NCI-H1694 (cell line): ENCODE results near the gene JAG2.

Source experiments
- DNase-seq: peaks from one replicate; lab custom pipeline; 2025; lab: John Stamatoyannopoulos, UW

The JAG2 gene

GRCh38 chr14:105181549-105182295, 13.1 kb upstream of the JAG2 start:
- no peak for DNase-seq

- peak; percentile 52 for DNase-seq
Measured at GRCh38 chr14:105180592-105181548, 12.3 kb upstream of the JAG2 start, which contains the start of gene NUDT14. Gene NUDT14, minus strand, starts transcription at chr14:105181312. Its CDS starts 103 bp downstream, at chr14:105181209.

- DNase-seq, result no peak
Measured at GRCh38 chr14:105179191-105179590, 10.6 kb upstream of the JAG2 start.

DNA sequence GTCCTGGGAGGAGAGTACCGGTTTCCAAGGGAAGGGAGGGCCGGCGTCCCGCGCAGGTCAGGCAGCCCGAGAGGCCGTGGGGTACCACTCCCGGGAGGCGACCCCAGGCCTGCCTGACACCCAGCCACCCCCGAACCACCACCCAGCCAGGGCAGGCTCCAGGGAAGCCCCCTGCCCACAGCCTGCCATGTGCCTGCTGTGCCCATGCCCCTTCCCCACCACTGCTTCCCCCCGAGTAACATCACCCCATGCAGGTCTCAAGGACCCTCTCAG, 10.2 kb upstream of the JAG2 start:
- DNase-seq, result no peak

DNA sequence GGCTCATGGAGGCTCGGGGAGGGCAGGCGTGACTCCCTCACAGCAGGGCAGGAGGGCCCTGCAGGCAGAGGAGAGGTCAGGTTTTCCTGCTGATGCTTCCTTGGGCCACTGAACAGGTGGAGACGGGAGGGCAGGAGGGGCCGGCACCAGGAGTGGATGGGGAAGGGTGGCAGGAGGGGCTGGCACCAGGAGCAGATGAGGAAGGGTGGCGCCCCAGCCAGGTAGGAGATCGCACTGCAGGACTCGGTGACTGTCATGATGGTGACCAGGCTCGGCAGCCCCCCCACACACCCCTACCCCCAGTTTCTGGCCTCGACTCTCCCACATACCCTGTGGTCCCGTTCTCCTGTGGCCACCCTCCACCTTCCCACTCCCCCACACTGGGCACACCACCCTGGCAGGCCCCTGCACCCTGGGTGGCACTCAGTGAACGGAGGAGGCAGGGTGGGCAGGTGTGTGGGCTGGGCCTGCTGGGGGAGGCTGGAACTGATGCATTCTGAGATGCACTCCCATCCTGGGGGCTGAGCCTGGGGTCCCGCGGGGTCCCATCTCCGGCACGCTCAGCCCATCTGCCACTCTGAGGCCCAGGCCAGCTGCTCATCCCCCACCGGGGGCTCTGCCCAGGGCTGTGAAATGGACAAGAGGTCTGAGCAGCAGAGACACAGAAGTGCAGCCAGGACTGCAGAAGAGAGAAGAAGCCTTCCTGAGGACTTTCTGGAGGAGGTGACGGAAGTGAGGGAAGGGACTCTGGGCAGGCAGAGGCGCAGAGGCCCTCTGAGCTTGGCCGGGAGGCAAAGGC, 9.7 kb upstream of the JAG2 start:
- peak; percentile 37 for DNase-seq

DNA sequence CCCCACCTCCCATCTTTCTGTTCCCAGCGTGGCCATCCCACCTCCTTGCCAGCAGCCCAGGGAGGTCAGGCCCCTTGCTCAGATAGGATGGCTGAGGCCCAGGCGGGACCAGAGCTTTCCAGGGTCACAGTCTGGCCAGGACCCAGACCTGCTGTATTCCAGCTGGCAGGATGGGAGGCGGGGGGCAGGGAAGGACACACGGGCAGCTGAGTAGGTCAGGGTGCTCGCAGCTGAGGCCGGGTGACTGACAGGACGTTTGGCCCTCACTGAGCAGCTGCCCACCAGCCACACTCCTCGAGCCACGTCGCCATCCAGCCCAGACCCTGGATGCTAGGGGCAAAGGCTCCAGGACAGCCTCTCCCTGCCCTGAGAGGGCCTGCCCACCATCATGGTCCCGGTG, 8.5 kb upstream of the JAG2 start:
- no peak for DNase-seq

GRCh38 chr14:105176513-105176912, 7.9 kb upstream of the JAG2 start:
- no peak for DNase-seq

DNA sequence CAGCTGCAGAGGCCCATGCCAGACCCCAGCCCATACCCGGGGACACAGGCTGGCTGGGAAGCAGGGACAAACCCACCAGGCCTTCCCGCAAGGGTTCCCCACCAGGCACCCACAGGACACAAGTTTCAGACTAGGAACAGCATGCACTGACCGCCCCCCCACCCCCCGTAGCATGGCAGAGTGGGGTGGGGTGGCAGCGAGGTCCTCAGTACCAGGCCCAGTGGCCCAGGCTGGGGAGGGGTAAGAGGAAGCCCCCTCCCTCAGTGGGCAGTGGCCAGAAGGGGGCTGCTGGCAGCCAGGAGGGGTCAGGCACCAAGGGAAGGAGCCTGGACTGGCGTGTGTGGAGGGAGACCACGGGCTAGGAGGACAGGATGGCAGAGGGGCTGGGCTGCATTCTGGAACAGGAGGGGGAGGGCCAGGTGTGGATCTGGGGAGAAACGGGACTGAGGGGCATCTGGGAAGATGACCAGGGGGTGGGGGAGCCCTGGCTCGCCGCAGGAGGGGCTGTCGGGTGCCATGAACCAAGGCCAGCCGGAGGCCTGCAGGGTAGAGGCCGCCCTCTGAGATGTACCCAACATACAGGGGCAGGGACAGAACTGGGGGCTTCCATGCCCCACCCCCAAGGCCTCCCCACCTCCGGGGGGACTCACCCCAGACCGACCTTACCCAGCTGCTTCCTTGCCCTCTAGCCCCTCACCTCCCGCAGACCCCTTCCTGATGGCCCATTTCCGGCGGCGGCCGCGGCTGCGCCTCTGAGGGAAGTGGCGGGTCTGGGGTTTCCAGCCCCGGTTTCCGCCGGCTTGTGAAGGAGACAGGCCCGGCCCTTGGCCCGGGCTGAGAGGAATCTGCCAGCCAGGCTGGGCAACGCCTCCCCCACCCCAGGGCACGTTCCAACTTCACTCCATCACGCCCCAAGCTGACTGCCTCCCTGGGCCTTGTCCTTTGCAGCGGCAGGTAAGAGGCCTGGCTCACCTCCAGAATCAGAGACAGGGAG, 5.6 kb upstream of the JAG2 start:
- DNase-seq, result no peak

DNA sequence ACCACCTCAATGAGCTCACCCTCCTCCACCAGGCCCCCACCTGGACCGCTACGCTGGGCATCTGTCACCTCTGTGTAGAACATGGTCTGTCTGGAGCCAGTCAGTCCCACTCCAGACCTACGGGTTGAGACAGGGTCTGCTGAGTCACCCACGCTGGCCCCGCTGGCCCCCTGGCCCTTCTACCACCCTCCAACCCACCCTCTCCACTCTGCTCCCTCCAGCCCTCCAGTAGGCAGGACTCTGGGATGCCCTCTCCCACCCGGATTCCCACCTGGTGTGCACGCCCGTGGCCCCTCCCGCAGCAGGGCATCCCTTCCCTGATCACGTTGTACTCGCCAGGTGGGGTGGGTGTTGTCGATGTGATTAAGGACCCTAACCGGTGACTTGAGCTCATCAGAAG, 4.6 kb upstream of the JAG2 start:
- DNase-seq, result no peak

DNA sequence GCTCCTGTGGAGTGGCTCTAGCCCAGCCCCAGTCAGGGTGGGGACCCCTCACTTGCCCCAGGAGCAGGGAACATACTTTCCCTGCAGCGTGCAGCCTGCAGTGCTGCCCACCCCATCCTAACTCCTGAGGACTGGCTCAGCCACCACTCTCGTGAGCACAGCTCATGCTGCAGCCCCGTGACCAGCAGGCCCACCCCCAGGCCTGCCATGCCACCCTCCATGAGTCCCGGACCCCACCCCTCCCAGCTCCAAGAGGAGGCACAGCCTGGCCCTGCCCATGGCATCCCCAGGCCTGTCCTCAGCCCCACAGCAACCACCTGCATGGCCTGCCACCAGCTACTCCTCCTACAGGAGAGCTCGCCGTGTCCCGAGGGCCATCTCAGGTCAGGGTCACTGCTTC, 3.9 kb upstream of the JAG2 start:
- no peak for DNase-seq

DNA sequence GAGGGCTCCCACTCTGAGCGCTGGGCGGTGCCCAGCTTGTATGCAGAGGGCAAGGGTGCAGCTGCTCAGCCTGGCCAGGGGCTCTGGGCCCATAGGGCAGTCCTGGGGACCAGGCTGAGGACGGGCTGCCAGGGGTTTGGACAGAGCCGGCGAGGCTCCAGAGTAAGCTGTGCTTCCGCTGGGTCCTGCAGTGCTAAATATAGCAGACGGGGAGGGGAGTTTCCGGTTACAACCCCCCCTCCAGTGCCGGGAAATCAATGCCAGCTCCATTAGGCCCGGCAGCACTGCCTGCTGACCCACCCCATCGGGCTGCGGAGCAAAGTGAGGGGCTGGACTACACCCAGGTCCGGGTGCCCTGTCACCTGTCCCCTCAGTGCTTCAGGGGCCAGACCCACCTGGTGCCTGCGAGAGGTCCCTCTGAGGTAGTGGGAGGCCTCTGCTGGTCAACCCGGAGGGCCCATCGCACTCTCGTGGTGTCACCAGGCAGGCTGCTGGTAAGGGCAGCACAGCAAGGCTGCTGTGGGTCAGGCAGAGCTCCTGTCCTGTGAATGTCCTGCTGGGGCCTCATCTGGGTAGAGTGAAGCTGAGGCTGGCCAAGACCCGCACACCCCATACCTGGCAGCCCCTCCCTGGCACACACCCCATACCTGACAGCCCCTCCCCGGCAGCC, 2.6 kb upstream of the JAG2 start:
- no peak for DNase-seq

GRCh38 chr14:105169776-105170655, 1.4 kb upstream of the JAG2 start:
- DNase-seq, result no peak

- peak; percentile 77 for DNase-seq
Measured at GRCh38 chr14:105168979-105169507, 467 bp upstream of the JAG2 start.

DNA sequence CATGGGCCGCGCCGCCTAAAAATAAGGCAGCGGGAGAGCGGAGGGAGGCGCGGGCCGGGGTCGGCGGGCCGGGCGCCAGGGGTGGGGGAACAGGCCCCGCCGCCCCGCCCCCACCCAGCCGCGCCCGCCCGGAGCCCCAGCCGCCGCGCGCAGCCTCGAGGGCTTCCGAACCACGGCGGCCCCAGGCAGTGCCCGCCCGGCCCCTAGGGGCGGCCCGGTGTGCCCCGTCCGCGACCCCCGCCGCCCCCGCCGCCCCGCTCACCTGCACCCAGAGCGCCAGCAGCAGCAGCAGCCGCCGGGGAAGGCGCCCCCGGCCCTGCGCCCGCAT, 519 bp downstream of the JAG2 start:
- DNase-seq, result no peak

DNA sequence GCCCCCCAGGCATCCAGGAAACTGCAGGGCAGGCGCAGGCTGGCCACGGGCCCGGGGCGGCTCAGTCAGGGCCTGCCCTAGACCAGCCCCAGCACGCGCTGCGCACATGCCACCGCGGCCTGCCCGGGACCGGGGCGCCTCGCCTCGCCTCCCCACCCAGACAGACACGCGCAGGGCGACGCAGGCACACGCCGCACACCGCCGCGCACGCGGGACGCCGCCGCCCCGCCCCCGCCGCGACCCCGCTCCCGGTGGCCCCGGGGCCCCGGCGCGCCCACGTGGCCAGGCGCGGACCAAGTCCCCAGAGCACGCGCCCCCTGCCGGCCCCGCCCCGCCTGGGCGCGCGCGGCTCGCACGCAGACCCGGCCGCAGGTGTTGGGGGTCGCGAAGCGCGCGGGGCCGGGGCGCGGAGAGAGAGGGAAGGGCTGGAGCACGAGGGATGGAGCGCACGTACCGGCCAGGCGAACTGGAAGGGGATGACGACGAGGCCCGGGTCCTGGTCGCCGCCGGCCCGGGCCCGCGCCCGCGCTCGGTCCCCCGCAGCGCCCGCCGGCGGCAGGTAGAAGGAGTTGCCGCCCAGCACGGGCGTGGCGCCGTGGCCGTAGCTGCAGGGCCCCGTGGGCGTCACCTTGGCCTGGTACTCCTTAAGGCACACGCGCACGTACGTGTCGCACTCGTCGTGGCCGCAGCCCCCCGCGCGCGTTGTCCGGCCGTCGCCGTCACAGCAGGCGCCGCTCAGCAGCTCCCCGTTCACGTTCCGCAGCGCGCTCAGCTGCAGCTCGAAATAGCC, 1.1 kb downstream of the JAG2 start:
- DNase-seq, result no peak

DNA sequence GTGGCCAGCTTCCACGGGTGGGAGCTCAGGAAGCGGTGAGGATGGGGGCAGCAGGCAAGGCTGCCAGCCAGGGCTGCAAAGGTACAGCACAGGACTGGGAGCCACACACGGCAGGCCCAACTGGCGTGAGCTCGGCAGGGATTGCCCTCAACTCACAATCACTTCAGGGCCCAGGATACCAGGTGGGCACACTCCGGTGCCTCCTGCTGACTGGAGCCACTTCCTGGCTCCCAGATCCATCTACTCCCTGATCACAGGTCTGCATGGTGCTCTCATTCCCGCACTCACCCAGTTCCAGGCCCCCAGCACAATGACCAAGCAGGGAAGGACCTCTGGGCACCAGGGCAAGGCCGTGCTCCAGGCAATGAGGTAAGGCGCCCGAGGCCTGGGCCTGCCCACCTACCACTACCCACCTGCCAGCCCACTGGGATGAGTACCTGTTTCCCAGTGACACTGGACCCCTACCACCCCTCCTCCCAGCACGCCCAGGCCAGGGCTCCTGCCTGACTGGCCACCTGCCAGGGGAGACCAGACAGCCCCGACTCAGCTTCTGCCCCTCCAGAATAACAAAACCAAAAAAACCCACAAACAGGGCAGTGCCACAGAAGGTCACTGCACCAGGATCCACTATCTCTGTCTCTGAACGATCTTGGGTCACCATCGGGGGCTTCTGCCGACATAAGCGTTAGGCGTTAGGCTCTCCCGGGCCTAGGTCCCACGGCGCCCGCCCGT, 1.8 kb downstream of the JAG2 start:
- no peak for DNase-seq

DNA sequence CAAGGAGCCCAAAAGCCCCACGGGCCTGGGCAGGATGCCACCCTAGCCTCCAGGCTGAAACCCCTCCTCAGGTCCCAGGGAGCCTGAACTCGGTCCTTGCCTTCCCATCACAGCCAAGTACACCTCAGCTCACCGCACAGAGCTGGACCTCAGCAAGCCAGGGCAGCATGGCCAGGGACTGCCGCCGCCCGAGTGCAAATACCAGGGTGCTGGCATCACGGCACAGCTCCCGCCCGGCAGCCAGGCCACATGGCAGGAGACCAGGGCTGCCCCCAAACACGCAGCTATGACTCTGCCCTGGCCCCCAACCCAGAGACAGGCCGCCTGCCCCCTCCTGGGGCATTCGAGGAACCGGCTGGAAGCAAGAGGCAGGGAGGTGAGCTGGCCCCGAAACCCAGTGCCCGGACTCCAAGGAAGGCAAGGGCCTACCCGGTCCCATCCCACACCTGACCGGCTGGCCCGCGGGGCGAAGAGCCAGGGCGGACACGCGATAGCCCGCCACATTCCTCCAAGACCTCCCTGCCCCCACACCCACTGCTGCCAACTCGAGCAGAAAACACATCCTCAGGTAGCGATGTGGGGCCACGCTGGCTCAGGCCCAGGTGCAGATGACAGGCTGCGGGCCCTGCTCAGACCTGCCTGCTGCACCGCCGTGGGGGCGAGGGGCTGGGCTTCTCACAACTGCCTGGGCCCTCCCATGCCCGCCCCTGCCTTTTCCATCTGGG, 2.7 kb downstream of the JAG2 start:
- DNase-seq, result no peak
